Hepatocyte (in vitro differentiated cells): ENCODE results near the gene PACRG. TPM values are rescaled to one million over a fixed set of nuclear protein-coding genes. Genes with fewer than 3 reads are reported as not detected.

Experiments used
- DNase-seq: peaks from one replicate; pipeline ENCODE4 v3.0.0-alpha.2; 2016; ENCODE audit warnings: low spot score
- H2AFZ ChIP-seq: fragments of 200-600 bp; sonication (generic); 2 replicates; pipeline ENCODE4 v1.6.0; 2016; ENCODE audit warnings: antibody characterized with exemption, mild to moderate bottlenecking
- H3K27ac ChIP-seq: fragments of 200-600 bp; sonication (generic); 2 replicates; pipeline ENCODE4 v1.5.1; 2016; ENCODE audit warnings: mild to moderate bottlenecking
- H3K27me3 ChIP-seq: fragments of 200-600 bp; sonication (generic); 2 replicates; pipeline ENCODE4 v1.6.1; 2016
- H3K36me3 ChIP-seq: fragments of 200-600 bp; sonication (generic); replicated peaks from 2 replicates; pipeline ENCODE4 v1.5.1; 2016; ENCODE audit warnings: low read depth; ENCODE audit not compliant: insufficient read depth
- H3K4me1 ChIP-seq: fragments of 200-600 bp; sonication (generic); 2 replicates; pipeline ENCODE4 v1.5.1; 2016; ENCODE audit warnings: mild to moderate bottlenecking, moderate library complexity; ENCODE audit not compliant: insufficient read depth
- H3K4me2 ChIP-seq: fragments of 200-600 bp; sonication (generic); 2 replicates; pipeline ENCODE4 v1.6.0; 2016
- H3K4me3 ChIP-seq: fragments of 200-600 bp; sonication (generic); 2 replicates; pipeline ENCODE4 v1.5.1; 2016; ENCODE audit warnings: mild to moderate bottlenecking
- H3K79me2 ChIP-seq: fragments of 200-600 bp; sonication (generic); 2 replicates; pipeline ENCODE4 v1.6.0; 2017; ENCODE audit warnings: mild to moderate bottlenecking
- H3K9me2 ChIP-seq: fragments of 200-600 bp; sonication (generic); replicated peaks from 2 replicates; pipeline ENCODE4 v1.6.0; 2017; ENCODE audit warnings: mild to moderate bottlenecking; ENCODE audit not compliant: insufficient read depth
- H3K9me3 ChIP-seq: fragments of 200-600 bp; sonication (generic); 2 replicates; pipeline ENCODE4 v1.5.1; 2016; ENCODE audit warnings: low read depth, mild to moderate bottlenecking
- H4K20me1 ChIP-seq: fragments of 200-600 bp; sonication (generic); 2 replicates; pipeline ENCODE4 v1.6.0; 2016; ENCODE audit warnings: mild to moderate bottlenecking; ENCODE audit not compliant: insufficient read depth, poor library complexity, severe bottlenecking
- CTCF ChIP-seq: fragments of 200-600 bp; sonication (generic); IDR thresholded peaks from 2 replicates; pipeline ENCODE4 v1.5.1; 2016; ENCODE audit warnings: antibody characterized with exemption, mild to moderate bottlenecking; ENCODE audit not compliant: poor library complexity
- EZH2 ChIP-seq: fragments of 200-600 bp; sonication (generic); IDR thresholded peaks from 2 replicates; pipeline ENCODE4 v1.6.1; 2016; ENCODE audit warnings: antibody characterized with exemption, mild to moderate bottlenecking, borderline replicate concordance
- EZH2phosphoT487 ChIP-seq: fragments of 200-600 bp; sonication (generic); IDR thresholded peaks from one replicate; pipeline ENCODE4 v1.6.1; 2018; ENCODE audit warnings: antibody characterized with exemption, mild to moderate bottlenecking, low read depth, moderate library complexity; ENCODE audit not compliant: unreplicated experiment, severe bottlenecking
- WGBS: methylation state at CpG from one replicate; pipeline ENCODE4 v1.1.6; 2016; ENCODE audit warnings: low lambda C conversion rate; ENCODE audit errors: missing lambda C conversion rate; 5-methylcytosine and 5-hydroxymethylcytosine counted together
- polyA plus RNA-seq: library from polyadenylated mRNA; unstranded; fragments of >200 nt; fragmentation: Nextera tagmentation; extraction: Ambion mirVana; gene quantifications from 2 replicates; pipeline ENCODE4 v1.2.1, GENCODE V29; 2016
- total RNA-seq: library from RNA; depleted of rRNA; stranded (reverse); fragments of >200 nt; gene quantifications from 2 replicates; pipeline ENCODE4 v1.2.3, GENCODE V29; 2014

Gene PACRG
- total and polyA plus RNA-seq, 2 experiments from 2014 or later = 0.91 to 2.6 TPM

DNA sequence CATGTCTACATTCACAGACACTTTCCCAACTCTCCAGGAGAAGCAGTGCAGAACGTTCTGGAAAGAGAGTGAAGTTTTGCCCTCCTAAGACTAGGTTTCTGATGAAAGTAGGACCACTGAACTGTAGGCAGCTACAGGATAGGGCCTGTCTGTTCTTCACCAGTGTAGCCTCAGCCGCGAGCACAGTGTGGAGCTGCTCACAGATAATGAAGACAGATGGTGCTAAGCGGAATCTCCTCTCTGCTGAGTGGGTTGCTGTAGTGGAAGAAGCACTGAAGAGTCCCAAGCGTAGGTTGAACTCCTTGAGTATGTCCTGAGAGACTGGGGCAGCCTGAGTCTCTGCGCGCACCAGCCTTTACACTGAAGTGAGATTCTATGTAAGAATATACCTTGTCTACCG lies 170.2 kb downstream of the PACRG start:
- H3K9me3 ChIP-seq = no peaks in the 10 kb centered on the region
- no peak overlapping the region for H2AFZ ChIP-seq
- no peaks in the 10 kb centered on the region for H3K27me3 ChIP-seq
- H3K4me1 ChIP-seq = no peaks in the 10 kb centered on the region
- no peaks in the 10 kb centered on the region for H3K36me3 ChIP-seq
- 94% methylated on average over 8 of the region's 8 CpGs for WGBS
- no peak for DNase-seq
- no peak overlapping the region for H3K27ac ChIP-seq
- no peaks in the 10 kb centered on the region for H3K79me2 ChIP-seq
- peaks cover 3% of the 10 kb centered on the region for H3K9me2 ChIP-seq
- no peak overlapping the region for H3K4me3 ChIP-seq
- H4K20me1 ChIP-seq = no peaks in the 10 kb centered on the region
- TF ChIP-seq EZH2phosphoT487 (no peak), EZH2 (no peak), CTCF (no peak)
- H3K4me2 ChIP-seq = no peak overlapping the region

GRCh38 chr6:162899148-162899547 lies 171.4 kb downstream of the PACRG start:
- Histone ChIP-seq H3K4me1 (no peaks in the 10 kb centered on the region), H3K27ac (no peak overlapping the region), H4K20me1 (no peaks in the 10 kb centered on the region), H3K27me3 (no peaks in the 10 kb centered on the region), H3K9me3 (no peaks in the 10 kb centered on the region), H3K79me2 (no peaks in the 10 kb centered on the region), H3K4me2 (no peak overlapping the region), H3K36me3 (no peaks in the 10 kb centered on the region), H3K9me2 (peaks cover 3% of the 10 kb centered on the region), H3K4me3 (no peak overlapping the region), H2AFZ (no peak overlapping the region)
- no peak for TF ChIP-seq CTCF
- TF ChIP-seq EZH2phosphoT487 = no peak
- TF ChIP-seq EZH2 = no peak
- 78% methylated on average over 7 of the region's 8 CpGs for WGBS
- DNase-seq = no peak

DNA sequence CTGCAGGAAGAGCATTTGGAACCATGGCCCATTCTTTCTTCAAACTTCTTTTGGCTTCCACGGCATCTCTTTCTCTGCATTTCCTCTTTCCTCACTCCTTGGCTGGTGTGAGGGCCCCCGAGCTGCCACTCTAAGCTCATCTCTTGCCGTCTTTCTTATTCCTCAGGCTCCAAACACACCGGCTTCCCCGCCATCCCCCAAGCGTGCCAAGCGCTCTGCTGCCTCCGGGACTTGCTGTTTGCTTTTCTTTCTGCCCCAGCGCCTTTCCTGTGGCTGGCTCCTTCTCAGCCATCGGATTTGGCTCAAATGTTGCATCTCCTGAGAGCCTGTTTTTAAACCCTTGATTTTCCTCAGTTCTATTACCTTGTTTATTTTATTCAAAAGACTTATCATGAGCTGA lies 172.7 kb downstream of the PACRG start:
- H3K9me2 ChIP-seq = peaks cover 3% of the 10 kb centered on the region
- no peak for TF ChIP-seq EZH2
- TF ChIP-seq EZH2phosphoT487 = no peak
- no peak for TF ChIP-seq CTCF
- no peaks in the 10 kb centered on the region for H3K4me1 ChIP-seq
- WGBS = 95% methylated on average over 10 of the region's 10 CpGs
- H2AFZ ChIP-seq = no peak overlapping the region
- H3K27me3 ChIP-seq = no peaks in the 10 kb centered on the region
- H3K4me3 ChIP-seq = no peak overlapping the region
- no peaks in the 10 kb centered on the region for H3K36me3 ChIP-seq
- no peak overlapping the region for H3K27ac ChIP-seq
- no peak for DNase-seq
- no peaks in the 10 kb centered on the region for H3K79me2 ChIP-seq
- no peaks in the 10 kb centered on the region for H4K20me1 ChIP-seq
- no peak overlapping the region for H3K4me2 ChIP-seq
- H3K9me3 ChIP-seq = no peaks in the 10 kb centered on the region

DNA sequence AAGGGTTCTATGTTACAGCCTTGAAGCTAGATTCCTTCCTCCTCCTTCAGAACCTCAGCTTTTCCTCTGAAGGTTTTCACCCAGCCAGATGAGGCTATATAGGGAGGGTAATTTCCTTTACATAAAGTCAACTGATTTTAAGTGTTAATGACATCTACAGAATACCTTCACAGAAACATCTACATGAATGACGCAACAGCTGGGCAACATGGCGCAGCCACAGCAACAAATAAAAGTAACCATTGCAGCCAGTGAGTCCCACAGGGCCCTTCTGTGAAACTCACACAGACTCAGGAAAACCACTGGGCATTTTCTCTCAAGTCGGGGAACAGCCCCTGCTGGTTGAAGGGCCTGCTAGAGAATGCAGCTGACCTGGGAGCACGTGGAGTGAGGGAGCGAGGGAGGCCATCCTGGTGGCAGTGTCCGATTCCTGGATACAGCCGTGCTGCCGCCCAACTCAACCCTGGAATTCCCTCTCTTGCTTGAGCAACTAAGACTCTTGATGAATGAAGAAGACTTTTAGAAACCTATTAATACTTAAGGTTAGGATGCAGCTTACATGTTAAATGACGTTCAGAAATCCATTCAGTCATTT lies 176.4 kb downstream of the PACRG start:
- H3K27me3 ChIP-seq = no peaks in the 10 kb centered on the region
- H3K79me2 ChIP-seq = no peaks in the 10 kb centered on the region
- no peaks in the 10 kb centered on the region for H3K36me3 ChIP-seq
- TF ChIP-seq EZH2 (no peak), CTCF (no peak), EZH2phosphoT487 (no peak)
- no peaks in the 10 kb centered on the region for H3K9me3 ChIP-seq
- DNase-seq = no peak
- no peak overlapping the region for H3K27ac ChIP-seq
- no peaks in the 10 kb centered on the region for H3K4me1 ChIP-seq
- WGBS = 96% methylated on average over 9 of the region's 9 CpGs
- H3K4me3 ChIP-seq = no peak overlapping the region
- H3K4me2 ChIP-seq = no peak overlapping the region
- H3K9me2 ChIP-seq = peaks cover 3% of the 10 kb centered on the region
- H4K20me1 ChIP-seq = no peaks in the 10 kb centered on the region
- H2AFZ ChIP-seq = no peak overlapping the region
